HG03060 (cell line): ENCODE data around the gene ANKRD52.
"Not testable (repeated sequence)": the region's sequence is repeated elsewhere in the genome, so short reads cannot be mapped to it uniquely, and the experiment has no call there.

Source experiments
- ATAC-seq: cut with Tn5 transposase; IDR thresholded peaks from one replicate; pipeline ENCODE4 v1.9.1; 2021; ENCODE audit warnings: low read depth, moderate number of reproducible peaks; ENCODE audit not compliant: unreplicated experiment

ANKRD52 gene

GRCh38 chr12:56258068-56258819 lies at the start of gene ANKRD52:
ANKRD52 (minus strand) TSS chr12:56258384; CDS start chr12:56258269, 115 bp downstream.
- ATAC-seq: peak; percentile 64

DNA sequence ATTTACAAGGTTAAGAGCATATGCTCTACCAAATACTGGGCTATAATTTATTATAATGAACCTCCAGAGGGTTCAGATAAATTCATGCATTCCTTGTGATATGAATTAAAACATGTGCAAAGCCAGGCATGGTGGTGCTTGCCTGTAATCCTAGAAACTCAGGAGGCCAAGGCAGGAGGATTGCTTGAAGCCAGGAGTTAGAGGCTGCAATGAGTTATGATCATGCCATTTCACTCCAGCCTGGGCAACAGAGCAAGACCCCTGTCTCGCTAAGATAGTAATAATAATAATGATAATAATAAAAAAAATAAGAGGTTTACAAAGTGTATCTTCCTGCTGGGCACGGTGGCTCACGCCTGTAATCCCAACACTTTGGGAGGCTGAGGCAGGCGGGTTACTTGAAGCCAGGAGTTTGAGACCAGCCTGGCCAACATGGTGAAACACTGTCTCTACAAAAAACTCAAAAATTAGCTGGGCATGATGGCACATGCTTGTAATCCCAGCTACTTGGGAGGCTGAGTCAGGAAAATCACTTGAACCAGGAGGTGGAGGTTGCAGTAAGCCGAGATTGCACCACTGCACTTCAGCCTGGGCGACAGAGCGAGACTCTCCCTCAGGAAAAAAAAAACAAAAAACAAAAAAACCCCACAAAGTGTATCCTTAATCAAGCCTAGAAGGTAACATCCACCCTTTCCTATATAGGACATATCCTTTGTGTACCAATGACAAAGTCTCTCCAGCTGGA lies 49.2 kb upstream of the ANKRD52 start:
- ATAC-seq: no peak

DNA sequence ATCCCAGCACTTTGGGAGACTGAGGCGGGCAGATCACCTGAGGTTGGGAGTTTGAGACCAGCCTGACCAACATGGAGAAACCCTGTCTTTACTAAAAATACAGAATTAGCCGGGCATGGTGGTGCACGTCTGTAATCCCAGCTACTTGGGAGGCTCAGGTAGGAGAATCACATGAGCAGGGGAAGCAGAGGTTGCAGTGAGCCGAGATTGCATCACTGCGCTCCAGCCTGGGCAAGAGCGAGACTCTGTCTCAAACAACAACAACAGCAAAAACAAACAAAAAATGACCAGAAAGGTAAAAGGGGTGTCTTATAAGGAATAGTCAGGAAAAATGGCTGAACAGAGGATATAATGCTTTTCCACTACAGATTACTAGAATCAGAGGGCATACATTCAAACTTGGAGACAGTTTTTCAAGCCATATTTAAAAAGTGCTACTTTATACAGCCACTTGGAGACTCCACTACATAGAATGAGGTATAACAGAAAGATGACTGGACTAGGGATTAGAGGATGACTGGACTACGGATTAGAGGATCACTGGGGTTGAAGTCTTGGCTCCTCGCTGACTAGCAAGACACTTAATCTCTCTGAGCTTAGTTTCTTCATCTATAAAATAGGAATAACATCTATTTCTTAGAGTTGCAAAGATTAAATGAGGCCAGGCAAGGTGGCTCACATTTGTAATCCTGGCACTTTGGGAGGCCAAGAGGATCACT lies 46.8 kb upstream of the ANKRD52 start:
- no peak for ATAC-seq

GRCh38 chr12:56304276-56304675 lies 46.1 kb upstream of the ANKRD52 start:
- ATAC-seq: no peak

- ATAC-seq: no peak
These were observed 42.7 kb upstream of the ANKRD52 start for GRCh38 chr12:56300644-56301464.

DNA sequence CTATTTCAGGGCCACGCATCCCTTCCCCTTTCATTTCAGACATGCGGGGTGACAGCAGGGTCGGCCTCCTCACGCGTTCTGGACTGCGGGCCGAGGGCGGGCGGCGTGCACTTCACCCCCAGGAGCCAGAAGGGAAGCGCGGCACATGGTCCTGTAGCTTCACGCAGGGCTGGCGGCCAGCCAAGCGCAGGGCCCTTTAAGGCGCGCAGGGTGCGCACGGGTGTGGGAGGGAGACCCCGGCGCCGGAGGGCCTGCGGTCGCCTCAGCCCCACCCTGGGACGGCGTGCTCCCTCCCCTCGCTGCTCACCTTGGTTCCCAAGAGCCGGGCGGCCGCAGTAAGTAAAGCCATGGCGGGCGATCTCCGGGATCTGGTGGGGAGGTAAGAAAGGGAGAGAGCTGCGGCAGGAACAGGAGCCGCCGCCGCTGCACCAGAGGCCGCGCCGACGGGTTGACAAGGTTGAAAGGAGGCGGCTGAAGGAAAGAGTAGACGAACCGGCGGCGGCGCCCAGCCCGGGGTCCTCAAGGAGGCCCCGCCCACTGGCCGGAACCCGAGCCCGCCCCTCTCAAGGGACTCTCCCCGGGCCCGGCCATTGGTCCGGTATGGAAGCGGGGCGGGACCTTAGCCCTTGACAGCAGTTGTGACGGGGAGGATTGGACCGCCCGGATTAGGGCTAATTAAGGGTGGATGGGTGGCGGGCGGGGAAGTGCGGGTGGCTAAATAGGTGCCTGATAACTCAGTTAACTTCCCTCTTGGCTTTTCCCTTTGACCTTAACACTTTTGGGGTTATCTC lies 41.9 kb upstream of the ANKRD52 start, which contains the start of gene CS:
Gene CS (minus strand): TSS at position 478 of the 791 bp plus-strand sequence. CDS start 129 bp downstream, at position 349.
- ATAC-seq: peak; percentile 81

GRCh38 chr12:56299308-56299852 lies 41.2 kb upstream of the ANKRD52 start:
- ATAC-seq: peak; percentile 1

DNA sequence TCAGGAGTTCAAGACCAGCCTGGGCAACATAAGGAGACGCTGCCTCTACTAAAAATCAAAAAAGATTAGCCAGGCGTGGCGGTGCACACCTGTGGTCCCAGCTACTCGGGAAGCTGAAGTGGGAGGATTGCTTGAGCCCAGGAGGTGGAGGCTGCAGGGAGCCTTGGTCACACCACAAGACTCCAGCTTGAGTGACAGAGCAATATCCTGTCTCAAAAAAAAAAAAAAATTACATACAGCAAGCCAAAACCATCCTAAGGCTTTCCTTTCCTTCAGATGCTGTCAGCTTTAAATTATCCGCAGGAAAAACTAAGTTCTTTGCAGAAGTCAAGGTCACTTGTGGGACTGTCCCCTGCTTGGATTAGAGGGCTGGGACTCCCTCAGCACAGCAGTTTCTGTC lies 40.6 kb upstream of the ANKRD52 start:
- ATAC-seq: no peak

GRCh38 chr12:56297400-56297799 lies 39.2 kb upstream of the ANKRD52 start:
- ATAC-seq: no peak

DNA sequence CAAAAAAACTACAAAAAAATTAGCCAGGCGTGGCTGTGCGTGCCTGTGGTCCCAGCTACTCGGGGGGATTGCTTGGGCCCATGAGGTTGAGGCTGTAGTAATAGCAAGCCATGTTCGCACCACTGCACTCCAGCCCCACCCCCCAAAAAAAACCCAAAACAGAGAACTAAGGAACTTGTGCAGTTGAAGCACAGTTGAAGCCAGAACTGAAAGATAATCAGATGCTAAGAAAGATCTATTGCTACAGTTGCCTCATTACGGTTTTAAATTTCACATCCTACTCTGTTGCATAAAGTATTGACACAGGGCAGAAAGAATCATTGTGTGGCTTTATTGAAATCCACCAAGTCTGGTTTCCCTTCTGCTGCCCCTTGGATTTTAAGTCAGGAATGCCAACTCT lies 38.1 kb upstream of the ANKRD52 start:
- ATAC-seq: no peak

DNA sequence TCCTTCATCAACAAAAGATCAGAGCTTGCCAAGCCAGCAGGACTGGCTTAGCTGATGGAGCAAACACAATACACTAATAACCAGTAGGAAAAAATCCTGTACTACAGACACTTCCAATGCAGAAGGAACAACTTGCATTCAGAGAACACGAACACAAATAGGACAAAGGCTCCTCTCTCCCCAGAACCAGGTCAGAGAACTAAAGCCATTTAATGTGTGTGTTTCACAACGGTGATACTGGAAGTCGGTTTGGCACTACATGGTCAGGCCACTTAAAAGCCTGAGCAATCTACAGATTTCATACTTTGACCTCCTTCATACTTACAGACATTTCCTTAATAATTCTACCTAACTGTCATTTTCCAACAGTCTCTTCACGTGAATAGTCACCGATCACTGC lies 35.6 kb upstream of the ANKRD52 start:
- no peak for ATAC-seq

DNA sequence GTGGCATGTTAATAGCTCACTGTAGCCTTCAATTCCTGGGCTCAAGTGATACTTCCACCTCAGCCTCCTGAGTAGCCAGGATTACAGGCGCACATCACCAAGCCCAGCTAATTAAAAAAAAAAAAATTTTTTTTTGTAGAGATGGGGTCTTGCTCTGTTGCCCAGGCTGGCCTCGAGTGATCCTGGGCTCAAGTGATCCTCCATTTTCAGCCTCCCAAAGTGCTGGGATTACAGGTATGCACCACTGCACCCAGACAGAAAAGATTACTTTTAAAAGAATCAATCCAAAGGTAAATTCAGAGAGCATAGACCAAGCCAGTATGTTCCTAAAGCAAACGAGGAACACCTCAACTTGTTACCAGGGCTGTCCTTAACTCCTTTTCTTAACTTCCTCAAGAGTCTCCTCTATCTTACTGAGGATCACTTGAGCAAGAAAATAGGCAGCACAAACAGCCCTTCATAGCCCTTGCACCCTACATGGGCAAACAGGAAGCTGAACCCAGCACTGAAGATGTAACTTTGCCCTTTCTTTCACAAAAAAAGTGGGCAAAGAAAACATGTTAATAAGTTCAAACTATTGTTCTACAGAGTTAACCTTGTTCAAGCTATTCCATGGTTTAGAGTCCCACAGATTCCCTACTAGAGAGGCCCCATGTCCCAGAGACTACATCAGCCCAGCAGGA lies 30.7 kb upstream of the ANKRD52 start:
- no peak for ATAC-seq

GRCh38 chr12:56286044-56286830 lies 28.1 kb upstream of the ANKRD52 start:
- ATAC-seq: no peak

DNA sequence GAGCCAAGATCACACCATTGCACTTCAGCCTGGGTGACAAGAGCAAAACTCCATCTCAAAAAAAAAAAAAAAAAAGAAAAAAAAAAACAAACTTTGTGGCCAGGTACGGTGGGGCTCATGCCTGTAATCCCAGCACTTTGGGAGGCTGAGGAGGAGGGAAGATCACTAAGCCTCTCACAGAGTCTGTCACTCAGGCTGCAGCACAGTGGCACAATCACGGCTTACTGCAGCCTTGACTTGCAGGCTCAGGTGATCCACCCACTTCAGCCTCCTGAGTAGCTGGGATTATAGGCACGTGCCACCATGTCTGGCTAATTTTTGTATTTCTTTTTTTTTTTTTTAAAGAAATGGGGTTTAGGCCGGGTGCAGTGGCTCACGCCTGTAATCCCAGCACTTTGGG lies 26.1 kb upstream of the ANKRD52 start:
- not testable (repeated sequence) for ATAC-seq

GRCh38 chr12:56282579-56282978 lies 24.4 kb upstream of the ANKRD52 start:
- ATAC-seq: no peak

DNA sequence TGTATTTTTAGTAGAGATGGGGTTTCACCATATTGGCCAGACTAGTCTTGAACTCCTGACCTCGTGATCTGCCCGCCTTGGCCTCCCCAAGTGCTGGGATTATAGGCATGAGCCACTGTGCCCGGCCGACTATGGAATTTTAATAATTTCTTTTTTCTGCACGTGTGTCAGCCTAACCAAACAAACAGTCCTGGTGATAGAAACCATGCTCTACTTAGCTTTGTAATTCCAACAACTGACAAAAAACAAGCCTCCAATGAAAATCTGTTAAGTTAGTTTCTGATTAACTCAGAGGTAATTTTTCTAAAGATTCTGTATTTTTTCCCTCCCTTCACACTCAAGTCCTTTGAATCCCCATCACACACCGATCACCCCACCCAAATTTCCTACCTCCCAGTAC lies 23.8 kb upstream of the ANKRD52 start:
- ATAC-seq: no peak

- no peak for ATAC-seq
These were observed 22.7 kb upstream of the ANKRD52 start for GRCh38 chr12:56280849-56281248.

- ATAC-seq: no peak
These were observed 20.7 kb upstream of the ANKRD52 start for GRCh38 chr12:56278905-56279304.
